GM12873 (cell line): Measurements from ENCODE around the gene HRH2.

Source experiments
- CTCF ChIP-seq: IDR thresholded peaks from 2 replicates; pipeline ENCODE4 v1.5.1; 2012; ENCODE audit warnings: low read depth, mild to moderate bottlenecking, moderate library complexity, low read length, control low read depth; ENCODE audit not compliant: insufficient read depth; ENCODE audit errors: missing control alignments

The HRH2 gene

DNA sequence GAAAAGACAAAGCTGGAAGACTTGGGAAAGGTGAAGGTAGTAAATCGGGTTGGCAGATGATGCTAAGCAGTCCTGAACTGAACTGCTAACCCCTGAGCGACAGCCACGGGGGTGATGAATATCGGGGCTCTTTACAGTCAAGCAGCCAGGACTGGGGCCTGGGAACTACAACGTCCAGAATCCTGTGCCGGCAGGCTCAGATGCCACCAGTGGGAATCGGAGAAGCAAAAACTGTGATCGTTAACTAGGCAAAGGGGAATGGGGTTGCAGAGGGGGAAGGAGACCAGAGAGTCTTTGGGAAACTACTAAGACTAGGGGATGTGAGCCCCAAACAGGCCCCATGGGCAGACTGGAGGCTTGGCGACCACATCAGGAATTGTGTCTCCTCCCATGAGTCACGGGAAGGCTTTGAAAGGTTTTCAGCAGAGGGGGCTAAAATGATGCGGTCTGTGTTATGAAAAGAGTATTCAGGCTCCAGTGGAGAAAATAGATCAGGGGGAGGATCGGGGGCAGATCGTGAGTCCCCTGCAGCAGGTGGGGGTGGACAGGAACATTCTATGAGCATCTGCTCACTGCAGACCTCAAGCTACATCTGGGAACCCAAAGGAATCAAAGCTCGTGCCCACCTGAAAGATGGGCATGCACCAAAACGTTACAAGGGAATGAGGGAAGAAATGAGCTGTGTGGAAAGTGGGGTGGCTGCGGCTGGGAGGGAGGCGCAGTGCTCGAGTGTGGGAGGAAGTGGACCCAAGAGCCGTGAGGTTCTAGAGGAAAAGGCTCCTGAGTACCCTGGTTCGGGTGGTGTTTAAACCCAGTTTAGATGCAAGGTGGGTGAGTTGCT is 53.8 kb downstream of the HRH2 start:
- TF ChIP-seq CTCF, result no peak

GRCh38 chr5:175712313-175712680 is 54.4 kb downstream of the HRH2 start:
- TF ChIP-seq CTCF, result no peak

DNA sequence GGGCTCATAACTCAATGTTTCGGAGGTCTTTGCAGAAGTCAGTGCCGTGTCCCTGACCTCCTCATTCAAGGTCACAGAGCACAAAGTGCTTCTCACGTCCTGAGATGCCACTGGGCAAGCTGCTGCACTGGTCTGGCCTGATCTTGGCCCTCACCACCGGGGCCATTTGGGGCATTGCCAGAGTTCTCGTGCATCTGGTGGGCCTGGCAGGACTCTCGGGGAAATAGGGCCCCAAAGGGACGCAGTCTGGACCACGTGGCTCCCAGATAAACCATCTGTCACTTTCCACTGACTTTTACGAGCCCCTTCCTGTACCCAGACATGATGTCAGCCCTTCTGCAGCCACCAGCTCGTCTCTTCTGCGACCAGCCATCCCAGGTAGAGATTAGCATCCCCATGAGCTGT is 54.8 kb downstream of the HRH2 start:
- TF ChIP-seq CTCF, result no peak

- TF ChIP-seq CTCF, result no peak
Measured at GRCh38 chr5:175713930-175714329, 56.1 kb downstream of the HRH2 start.

DNA sequence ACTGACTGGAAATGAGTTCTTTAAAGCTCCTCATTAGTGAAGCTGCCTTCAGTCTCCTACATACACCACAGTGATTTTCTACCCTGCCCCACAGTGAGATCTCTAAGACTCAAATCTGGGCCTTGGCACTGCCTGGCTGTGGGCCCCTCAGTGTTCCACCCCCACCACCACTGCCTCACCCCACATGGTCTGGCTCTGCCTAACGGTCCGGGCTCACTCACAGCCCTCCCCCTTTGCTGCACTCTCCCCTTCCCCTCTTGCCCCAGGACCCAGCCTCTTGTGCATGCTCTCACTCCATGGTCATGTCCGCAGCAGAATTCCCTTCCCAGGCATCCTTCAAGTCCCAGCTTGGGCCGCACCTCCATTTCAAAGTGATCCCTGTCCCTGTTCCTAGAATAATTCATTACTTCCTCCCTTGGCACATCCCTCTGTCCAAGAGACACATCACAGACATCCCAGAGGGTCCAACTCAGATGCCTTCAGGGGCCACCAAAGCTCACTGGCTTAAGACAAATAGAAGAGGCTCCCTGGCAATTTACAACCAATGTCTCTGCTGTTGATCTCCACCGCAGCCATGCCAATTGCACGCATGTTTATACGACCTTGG is 56.7 kb downstream of the HRH2 start:
- no peak for TF ChIP-seq CTCF

DNA sequence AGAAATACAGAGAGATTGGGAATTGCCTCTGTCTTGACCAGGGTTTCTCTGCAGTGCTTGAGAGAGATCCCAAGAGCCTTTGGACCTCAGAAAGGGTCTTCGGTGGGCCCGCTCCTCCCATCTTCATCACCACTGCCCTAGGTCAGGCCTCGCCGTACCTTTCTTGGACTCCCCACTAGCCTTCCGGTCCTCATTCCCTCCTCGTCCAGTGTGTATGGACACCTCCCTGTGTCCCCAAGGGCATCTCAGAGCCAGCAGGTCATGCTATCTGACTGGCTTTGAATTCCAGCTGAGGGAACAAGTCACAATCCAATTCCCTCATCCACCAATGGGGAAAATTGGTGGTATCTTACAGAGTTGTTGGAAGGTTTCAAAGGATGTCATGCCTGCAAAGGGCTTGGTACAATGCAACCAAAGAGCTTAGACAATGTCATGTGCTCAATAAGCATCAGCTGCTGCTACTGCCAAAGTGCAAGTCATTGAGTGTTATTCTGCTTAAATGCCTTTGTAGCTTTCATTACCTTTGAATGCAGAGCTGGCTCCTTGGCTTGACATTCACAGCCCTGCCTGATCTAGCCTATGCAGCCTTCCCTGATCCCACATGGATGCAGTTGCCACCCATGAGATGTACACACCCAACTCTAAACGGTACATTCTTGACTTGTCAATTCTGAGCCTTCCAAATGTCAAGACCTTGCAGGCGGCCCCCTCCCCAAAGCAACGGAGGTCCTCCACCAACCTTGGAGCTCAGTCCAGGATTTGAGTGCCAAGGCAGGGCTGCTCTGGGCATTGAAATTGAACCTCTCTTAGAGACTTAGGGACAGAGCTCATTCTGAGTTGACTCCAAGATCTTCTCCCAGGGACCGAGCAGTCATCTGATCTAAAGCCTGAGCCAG is 58.0 kb downstream of the HRH2 start:
- TF ChIP-seq CTCF, result no peak

- TF ChIP-seq CTCF, result no peak
Measured at GRCh38 chr5:175717837-175718236, 60.0 kb downstream of the HRH2 start.
